ENCODE results near the gene RADX.

DNA sequence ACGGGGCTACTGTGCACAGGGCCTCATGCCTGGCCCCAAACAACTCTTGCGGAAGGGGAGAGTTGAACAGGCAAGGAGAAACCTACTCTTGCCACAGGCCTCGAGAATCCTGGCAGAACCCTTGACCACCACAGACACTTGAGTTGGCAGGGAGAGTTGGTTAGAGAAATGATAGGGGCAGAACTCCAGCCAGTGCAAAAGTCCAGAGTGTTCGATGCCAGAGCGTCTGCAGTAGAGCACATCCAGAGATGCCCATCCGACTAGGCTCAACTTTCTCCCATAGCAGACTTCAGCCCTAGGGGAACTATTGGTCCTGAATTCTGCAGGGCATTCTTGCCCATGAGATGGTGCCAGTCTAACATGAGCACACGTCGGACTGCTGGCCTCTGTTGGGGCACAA is 45.4 kb upstream of the RADX start:
- TF ChIP-seq, protein P1, sequence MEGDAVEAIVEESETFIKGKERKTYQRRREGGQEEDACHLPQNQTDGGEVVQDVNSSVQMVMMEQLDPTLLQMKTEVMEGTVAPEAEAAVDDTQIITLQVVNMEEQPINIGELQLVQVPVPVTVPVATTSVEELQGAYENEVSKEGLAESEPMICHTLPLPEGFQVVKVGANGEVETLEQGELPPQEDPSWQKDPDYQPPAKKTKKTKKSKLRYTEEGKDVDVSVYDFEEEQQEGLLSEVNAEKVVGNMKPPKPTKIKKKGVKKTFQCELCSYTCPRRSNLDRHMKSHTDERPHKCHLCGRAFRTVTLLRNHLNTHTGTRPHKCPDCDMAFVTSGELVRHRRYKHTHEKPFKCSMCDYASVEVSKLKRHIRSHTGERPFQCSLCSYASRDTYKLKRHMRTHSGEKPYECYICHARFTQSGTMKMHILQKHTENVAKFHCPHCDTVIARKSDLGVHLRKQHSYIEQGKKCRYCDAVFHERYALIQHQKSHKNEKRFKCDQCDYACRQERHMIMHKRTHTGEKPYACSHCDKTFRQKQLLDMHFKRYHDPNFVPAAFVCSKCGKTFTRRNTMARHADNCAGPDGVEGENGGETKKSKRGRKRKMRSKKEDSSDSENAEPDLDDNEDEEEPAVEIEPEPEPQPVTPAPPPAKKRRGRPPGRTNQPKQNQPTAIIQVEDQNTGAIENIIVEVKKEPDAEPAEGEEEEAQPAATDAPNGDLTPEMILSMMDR (IDR thresholded peaks at IDR 0.05; ENCODE audit: borderline replicate concordance, extremely low read depth, low read length, poor library complexity, severe bottlenecking), result no peak
- TF ChIP-seq EZH2 (IDR thresholded peaks at IDR 0.05; ENCODE audit: borderline replicate concordance, low read depth, low read length, severe bottlenecking), result no peak

Measured in DND-41 (cell line).